Neural crest cell (in vitro differentiated cells): Measurements from ENCODE around the gene MZT2B. TPM values are rescaled to one million over a fixed set of nuclear protein-coding genes. Genes with fewer than 3 reads are reported as not detected.
"Not testable (repeated sequence)": the region's sequence is repeated elsewhere in the genome, so short reads cannot be mapped to it uniquely, and the experiment has no call there.

ENCODE experiments used
- DNase-seq: peaks from one replicate; pipeline ENCODE4 v3.0.0; 2021; ENCODE audit warnings: low read depth, mixed read lengths, low spot score
- H3K27ac Mint-ChIP-seq: one replicate; pipeline ENCODE4 v1.8.0; 2021; ENCODE audit warnings: mild to moderate bottlenecking, mixed read lengths; ENCODE audit not compliant: unreplicated experiment
- H3K27me3 Mint-ChIP-seq: 2 replicates; pipeline ENCODE4 v1.8.0; 2021; ENCODE audit warnings: low read depth, mild to moderate bottlenecking, mixed read lengths
- H3K36me3 Mint-ChIP-seq: 2 replicates; pipeline ENCODE4 v1.8.0; 2021; ENCODE audit warnings: low read depth, mild to moderate bottlenecking, mixed read lengths
- H3K4me1 Mint-ChIP-seq: 2 replicates; pipeline ENCODE4 v1.8.0; 2021; ENCODE audit warnings: mixed read lengths
- H3K4me3 Mint-ChIP-seq: one replicate; pipeline ENCODE4 v1.8.0; 2021; ENCODE audit warnings: mild to moderate bottlenecking, mixed read lengths
- H3K9me3 Mint-ChIP-seq: 2 replicates; pipeline ENCODE4 v1.8.0; 2021; ENCODE audit warnings: mixed read lengths
- total RNA-seq: library from RNA; stranded (reverse); gene quantifications from 2 replicates; pipeline ENCODE4 v1.2.1, GENCODE V29; 2021
- TF ChIP-seq, protein P1 (sequence below): fragments of 200-600 bp; sonication (generic); conservative IDR thresholded peaks from 2 replicates; pipeline ENCODE4 v1.5.0; 2021; ENCODE audit warnings: antibody characterized with exemption, mild to moderate bottlenecking

Gene MZT2B
- total RNA-seq, 1 donor from 2014 or later = 242 TPM

DNA sequence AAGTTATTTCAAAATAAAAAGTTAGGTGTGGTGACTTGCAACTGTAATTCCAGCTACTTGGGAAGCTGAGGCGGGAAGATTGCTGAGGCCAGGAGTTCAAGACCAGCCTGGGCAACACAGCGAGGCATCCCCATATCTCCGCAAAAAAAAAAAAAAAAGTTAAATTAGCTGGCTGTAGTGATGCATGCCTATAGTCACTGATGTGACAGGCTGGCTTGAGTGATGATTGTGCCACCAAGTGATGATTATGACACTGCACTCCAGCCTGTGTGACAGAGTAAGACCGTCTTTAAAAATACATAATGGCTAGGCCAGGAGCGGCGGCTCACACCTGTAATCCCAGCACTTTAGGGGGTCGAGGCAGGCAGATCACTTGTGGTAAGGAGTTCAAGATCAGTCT is 12.2 kb upstream of the MZT2B start:
- H3K9me3 Mint-ChIP-seq = no peaks in the 10 kb centered on the region
- H3K27ac Mint-ChIP-seq = no peak overlapping the region
- TF ChIP-seq, protein P1, sequence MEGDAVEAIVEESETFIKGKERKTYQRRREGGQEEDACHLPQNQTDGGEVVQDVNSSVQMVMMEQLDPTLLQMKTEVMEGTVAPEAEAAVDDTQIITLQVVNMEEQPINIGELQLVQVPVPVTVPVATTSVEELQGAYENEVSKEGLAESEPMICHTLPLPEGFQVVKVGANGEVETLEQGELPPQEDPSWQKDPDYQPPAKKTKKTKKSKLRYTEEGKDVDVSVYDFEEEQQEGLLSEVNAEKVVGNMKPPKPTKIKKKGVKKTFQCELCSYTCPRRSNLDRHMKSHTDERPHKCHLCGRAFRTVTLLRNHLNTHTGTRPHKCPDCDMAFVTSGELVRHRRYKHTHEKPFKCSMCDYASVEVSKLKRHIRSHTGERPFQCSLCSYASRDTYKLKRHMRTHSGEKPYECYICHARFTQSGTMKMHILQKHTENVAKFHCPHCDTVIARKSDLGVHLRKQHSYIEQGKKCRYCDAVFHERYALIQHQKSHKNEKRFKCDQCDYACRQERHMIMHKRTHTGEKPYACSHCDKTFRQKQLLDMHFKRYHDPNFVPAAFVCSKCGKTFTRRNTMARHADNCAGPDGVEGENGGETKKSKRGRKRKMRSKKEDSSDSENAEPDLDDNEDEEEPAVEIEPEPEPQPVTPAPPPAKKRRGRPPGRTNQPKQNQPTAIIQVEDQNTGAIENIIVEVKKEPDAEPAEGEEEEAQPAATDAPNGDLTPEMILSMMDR = no peak
- H3K4me1 Mint-ChIP-seq = no peaks in the 10 kb centered on the region
- H3K27me3 Mint-ChIP-seq = no peaks in the 10 kb centered on the region
- peaks cover 14% of the 10 kb centered on the region for H3K36me3 Mint-ChIP-seq
- DNase-seq = no peak
- no peak overlapping the region for H3K4me3 Mint-ChIP-seq

DNA sequence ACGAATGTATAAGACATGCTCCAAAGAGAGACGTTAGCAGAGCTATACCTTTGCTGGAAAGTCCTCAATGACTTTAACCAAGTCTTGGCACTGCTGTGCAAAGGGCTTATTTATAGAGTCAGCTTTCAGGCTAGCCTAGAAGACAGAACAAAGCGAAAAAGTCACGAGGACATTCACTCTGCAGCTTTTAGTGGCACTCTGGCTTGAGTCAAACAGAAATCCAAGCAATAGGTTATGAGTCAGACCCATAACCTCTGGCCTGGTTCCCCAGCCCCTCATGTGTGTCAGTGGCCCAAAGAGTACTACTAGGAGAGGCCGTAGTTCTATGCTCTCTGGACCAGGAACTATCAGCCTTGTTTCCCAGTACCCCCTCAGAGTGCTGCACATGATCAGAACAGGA is 7.2 kb upstream of the MZT2B start:
- DNase-seq, H3K27ac Mint-ChIP-seq, H3K4me3 Mint-ChIP-seq, H3K27me3 Mint-ChIP-seq, H3K9me3 Mint-ChIP-seq, H3K4me1 Mint-ChIP-seq, H3K36me3 Mint-ChIP-seq: not testable (repeated sequence)

DNA sequence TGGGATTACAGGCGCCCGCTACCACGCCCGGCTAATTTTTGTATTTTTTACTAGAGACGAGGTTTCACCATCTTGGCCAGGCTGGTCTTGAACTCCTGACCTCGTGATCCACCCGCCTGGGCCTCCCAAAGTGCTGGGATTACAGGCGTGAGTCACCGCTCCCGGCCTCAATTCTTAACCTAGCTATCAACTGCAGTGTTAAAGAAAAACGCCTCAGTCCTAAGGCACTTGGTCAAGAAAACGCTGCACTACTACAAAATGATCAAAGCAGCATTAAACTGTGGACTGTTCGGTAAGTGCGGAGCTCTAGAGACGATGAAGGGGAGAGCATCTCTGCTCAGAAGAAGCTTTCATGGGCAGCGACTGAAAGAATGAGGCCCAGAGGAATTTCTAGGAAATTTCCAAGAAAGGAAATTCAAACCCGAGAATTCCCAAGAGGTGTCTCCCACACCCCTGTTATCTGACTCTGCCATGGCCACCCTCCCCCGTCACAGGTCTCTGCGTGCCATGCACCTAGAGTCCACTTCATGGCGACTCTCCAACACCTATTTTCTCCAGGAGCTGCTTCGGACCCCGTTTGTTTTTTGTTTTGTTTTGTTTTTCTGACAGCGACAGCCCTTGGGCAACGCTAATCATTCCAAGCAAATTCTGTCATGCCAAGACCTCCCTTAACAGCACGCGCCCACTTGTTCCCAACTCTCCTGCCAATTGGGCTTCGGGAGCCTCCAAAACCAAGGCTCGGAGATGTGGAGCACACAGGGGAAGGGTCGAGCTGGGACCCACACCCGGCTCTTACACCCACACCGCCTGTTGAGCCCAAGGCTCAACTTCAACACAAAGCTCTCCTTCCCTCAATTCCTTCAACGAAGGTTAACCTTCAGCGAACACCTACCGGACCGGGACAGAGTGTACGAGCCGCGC is 1.4 kb upstream of the MZT2B start:
- not testable (repeated sequence) for H3K36me3 Mint-ChIP-seq, H3K9me3 Mint-ChIP-seq, DNase-seq, H3K27me3 Mint-ChIP-seq
- Mint-ChIP-seq H3K4me1 (peaks cover 19% of the 10 kb centered on the region), H3K27ac (peak overlapping the region; percentile 95), H3K4me3 (peak overlapping the region; percentile 94)

DNA sequence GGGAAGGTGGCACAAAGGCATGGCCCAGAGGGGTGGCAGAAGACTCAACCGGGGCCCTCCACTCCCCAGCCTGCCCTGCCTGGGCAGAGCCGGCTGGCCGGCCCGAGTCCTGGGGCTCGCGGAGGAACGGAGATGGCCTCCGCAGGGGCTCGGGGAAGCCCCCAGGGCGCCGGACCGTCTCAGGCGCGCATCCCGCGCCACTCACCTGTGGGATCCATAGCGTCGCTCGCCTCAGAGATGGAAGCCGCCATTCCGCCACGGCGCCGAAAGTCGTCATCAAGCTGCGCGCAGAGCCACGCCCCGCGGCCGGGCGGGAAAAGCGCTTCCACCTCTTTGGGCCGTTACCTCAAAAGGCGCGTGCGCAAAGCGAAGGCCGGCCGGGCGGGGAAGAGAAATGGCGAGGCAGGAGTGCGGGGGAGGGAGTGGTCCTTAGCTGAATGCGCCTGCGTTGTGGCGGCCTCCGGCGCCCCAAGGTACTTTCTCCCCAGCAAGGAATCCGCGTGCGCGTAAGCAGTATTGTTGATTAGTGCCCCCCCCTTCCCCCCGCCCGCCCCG is 660 bp upstream of the MZT2B start, which contains the start of gene SMPD4:
Gene SMPD4, minus strand, starts transcription at position 278 of the 555 bp plus-strand sequence. CDS start 5,010 bp downstream, outside the sequence.
- Mint-ChIP-seq H3K4me3 (peak within 1 kb of the TSS; percentile 94), H3K27me3 (no peaks in the 10 kb centered on the region)
- TF ChIP-seq, protein P1 = no peak

DNA sequence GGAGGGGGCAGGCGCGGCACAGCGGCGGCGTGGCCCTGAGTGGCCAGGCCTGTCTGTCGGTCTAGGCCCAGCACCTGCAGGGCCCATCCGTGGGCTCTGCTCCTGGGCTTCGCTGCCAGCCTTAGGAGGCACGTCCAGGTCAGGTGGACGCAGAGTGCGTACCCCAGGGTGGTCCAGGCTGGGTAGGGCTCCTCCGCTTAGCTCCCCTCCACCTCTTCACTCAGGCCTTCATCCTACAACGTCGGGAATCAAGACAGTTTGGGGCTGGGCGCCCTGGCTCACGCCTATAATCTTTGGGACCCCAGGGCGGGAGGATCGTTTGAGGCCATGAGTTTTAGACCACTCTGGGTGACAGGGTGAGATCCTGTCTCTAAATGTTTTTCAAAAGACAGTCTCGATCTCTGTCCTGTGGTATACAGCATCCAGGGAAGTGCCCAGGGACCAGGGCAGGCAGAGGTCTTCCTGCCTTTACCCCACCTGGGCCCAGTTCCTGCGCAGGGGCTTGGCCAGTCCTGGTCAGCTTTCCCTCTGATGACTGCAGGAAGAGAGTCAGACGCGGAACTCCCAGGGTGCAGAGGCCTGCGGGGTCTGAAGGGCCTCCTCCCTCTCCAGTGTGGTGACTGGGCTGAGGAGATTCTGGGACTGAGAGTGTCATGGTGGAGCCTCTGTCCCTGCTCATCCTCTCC is 907 bp downstream of the MZT2B start:
- Mint-ChIP-seq H3K27ac (peak overlapping the region; percentile 50), H3K4me3 (peak overlapping the region; percentile 90), H3K4me1 (peaks cover 19% of the 10 kb centered on the region)
- not testable (repeated sequence) for H3K9me3 Mint-ChIP-seq, H3K27me3 Mint-ChIP-seq, H3K36me3 Mint-ChIP-seq
- DNase-seq = peak; percentile 15

More for the DNA sequence above, 660 bp upstream of the MZT2B start, which contains the start of gene SMPD4:
- Mint-ChIP-seq H3K36me3 (no peaks in the 10 kb centered on the region), H3K27ac (peak within 1 kb of the TSS; percentile 95), H3K9me3 (no peaks in the 10 kb centered on the region), H3K4me1 (peaks cover 19% of the 10 kb centered on the region)
- peak; percentile 97 for DNase-seq

DNA sequence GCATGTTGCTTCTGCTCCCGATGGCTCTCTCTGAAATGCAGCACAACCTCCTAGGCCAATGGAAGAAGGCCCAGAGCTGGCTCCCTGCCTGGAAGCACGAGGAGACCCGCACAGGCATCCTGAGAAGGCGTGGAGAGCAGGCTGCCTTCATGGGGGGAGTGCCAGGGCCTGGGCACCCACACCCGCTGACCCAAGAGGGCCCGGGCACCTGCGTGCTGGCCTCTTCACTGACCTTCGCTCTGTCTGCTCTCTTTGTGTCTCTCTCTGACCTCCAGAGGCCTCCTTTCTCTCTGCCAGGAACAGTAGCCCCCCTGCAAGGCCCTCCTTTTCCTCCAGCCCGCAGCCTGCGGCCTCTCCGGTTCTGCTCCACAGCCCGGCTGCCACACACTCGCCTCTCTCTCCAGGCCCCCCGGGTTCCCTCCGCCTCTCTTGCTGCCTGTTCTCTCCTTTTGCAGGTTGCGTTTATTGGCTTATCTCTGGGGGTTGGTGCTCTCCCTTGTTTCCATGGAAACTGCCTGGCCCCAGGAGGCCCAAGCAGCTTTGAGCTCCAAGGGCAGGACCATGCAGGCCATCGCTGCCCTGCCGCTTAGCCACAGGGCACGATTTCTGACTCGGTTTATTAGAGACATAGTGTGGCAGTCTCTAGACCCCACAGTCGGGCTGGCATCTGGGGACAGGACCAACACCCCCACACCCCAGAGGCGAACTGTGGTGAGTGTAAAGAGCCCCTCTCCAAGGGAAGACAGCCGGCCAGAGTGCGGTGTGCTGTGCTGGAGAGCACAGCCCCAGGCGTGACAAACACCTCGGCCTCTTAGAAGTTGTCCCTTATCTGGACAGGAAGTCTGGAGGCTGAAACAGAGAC is 1.7 kb downstream of the MZT2B start:
- H3K36me3 Mint-ChIP-seq = no peaks in the 10 kb centered on the region
- TF ChIP-seq, protein P1 = no peak
- H3K27me3 Mint-ChIP-seq = no peaks in the 10 kb centered on the region
- DNase-seq = peak; percentile 46
- H3K4me1 Mint-ChIP-seq = peaks cover 19% of the 10 kb centered on the region
- H3K4me3 Mint-ChIP-seq = peak overlapping the region; percentile 90
- H3K27ac Mint-ChIP-seq = peak overlapping the region; percentile 93
- no peaks in the 10 kb centered on the region for H3K9me3 Mint-ChIP-seq
